Astrocyte (in vitro differentiated cells and primary cell): ENCODE results near the gene PODN.

Source experiments
- EZH2 ChIP-seq: IDR thresholded peaks from 2 replicates; pipeline ENCODE4 v1.6.1; 2012; ENCODE audit warnings: mild to moderate bottlenecking, low read length, inconsistent platforms; ENCODE audit not compliant: insufficient read depth
- TF ChIP-seq, protein P1 (sequence below): IDR thresholded peaks from 2 replicates; pipeline ENCODE4 v1.5.1; 2011; ENCODE audit warnings: low read depth, mild to moderate bottlenecking, inconsistent platforms, low read length, moderate library complexity; ENCODE audit not compliant: insufficient read depth

DNA sequence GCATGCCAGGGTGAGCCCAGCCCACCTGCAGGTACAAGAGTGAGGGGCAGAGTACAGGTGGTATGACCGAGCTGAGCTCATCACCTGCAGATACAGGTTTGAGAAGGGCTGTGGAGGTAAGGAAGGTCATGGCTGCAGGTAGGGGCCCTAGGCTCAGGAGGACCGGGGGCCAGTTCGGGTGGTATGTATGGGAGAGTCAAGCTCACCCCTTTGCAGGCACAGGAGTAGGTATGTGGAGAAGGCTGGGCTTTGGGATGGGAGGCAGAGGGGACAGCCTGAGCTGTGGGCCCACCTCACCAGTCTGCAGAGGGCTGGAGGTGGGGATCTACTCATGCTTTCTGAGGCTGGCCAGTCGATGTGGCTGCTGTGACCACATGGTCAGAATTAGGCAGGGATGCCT, 17.2 kb downstream of the PODN start:
- TF ChIP-seq, protein P1, sequence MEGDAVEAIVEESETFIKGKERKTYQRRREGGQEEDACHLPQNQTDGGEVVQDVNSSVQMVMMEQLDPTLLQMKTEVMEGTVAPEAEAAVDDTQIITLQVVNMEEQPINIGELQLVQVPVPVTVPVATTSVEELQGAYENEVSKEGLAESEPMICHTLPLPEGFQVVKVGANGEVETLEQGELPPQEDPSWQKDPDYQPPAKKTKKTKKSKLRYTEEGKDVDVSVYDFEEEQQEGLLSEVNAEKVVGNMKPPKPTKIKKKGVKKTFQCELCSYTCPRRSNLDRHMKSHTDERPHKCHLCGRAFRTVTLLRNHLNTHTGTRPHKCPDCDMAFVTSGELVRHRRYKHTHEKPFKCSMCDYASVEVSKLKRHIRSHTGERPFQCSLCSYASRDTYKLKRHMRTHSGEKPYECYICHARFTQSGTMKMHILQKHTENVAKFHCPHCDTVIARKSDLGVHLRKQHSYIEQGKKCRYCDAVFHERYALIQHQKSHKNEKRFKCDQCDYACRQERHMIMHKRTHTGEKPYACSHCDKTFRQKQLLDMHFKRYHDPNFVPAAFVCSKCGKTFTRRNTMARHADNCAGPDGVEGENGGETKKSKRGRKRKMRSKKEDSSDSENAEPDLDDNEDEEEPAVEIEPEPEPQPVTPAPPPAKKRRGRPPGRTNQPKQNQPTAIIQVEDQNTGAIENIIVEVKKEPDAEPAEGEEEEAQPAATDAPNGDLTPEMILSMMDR: no peak
- TF ChIP-seq EZH2: no peak
